SU-DHL-6 (cell line): Measurements from ENCODE around the gene HES7.

ENCODE experiments used
- EZH2phosphoT487 ChIP-seq: fragments of 200-600 bp; sonication (generic), shearing (Covaris generic); conservative IDR thresholded peaks from 2 replicates; pipeline ENCODE4 v1.6.1; 2018; ENCODE audit warnings: mild to moderate bottlenecking, antibody characterized with exemption, low read length, moderate library complexity, mixed read lengths
- TF ChIP-seq, protein P1 (sequence below): fragments of 200-600 bp; sonication (generic); IDR thresholded peaks from one replicate; pipeline ENCODE4 v1.5.1; 2017; ENCODE audit warnings: antibody characterized with exemption, mild to moderate bottlenecking, low read length, moderate library complexity; ENCODE audit not compliant: insufficient read depth, poor library complexity, severe bottlenecking

DNA sequence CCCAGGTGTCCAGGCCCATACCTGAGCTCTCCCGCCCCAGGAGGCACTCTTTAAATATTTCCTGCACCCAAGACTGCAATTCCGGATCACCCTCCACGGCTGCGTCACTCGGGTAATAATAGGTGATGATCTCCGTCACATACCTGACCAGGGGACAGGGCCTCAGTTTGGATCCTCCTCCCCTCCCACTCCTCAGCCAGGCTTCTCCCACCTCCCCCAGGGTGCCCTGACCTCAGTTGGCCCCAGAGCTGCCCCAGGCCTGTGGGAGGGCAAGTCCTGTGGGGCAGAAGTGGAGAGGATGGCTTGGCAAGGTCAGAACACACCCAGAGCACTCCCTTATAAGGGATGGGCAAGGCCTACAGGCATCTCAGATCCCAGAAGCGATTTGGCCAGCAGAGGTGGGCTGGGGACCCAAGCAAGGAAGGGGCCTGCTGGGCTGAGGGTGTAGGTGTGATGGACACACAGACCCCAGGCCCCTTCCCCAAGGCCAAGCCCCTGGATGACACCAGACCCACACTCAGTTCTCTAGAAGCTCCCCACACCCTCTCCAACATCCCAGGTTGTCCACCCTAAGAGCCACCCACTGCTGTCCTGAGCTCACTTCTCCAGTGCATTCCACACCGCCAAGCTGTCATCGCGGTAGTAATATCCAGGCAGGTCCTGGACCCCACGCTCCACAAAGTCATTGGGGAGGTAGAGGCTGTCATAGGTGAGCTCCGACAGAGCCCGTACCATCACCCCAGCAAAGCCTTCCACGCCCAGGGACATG lies 48.1 kb downstream of the HES7 start:
- TF ChIP-seq, protein P1, sequence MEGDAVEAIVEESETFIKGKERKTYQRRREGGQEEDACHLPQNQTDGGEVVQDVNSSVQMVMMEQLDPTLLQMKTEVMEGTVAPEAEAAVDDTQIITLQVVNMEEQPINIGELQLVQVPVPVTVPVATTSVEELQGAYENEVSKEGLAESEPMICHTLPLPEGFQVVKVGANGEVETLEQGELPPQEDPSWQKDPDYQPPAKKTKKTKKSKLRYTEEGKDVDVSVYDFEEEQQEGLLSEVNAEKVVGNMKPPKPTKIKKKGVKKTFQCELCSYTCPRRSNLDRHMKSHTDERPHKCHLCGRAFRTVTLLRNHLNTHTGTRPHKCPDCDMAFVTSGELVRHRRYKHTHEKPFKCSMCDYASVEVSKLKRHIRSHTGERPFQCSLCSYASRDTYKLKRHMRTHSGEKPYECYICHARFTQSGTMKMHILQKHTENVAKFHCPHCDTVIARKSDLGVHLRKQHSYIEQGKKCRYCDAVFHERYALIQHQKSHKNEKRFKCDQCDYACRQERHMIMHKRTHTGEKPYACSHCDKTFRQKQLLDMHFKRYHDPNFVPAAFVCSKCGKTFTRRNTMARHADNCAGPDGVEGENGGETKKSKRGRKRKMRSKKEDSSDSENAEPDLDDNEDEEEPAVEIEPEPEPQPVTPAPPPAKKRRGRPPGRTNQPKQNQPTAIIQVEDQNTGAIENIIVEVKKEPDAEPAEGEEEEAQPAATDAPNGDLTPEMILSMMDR: no peak
- TF ChIP-seq EZH2phosphoT487: no peak
